HUES48 (cell line): ENCODE results near the gene RGS18.
"Not testable (repeated sequence)": the region's sequence is repeated elsewhere in the genome, so short reads cannot be mapped to it uniquely, and the experiment has no call there.

Source experiments
- H3K27ac ChIP-seq: one replicate; pipeline ENCODE4 v1.7.0; 2013; ENCODE audit warnings: low read depth, low read length, inconsistent platforms
- H3K27me3 ChIP-seq: 2 replicates; pipeline ENCODE4 v1.6.1; 2013; ENCODE audit warnings: mild to moderate bottlenecking, low read length; ENCODE audit not compliant: control insufficient read depth, insufficient read depth
- H3K36me3 ChIP-seq: 2 replicates; pipeline ENCODE4 v1.6.1; 2013; ENCODE audit warnings: low read length; ENCODE audit not compliant: control insufficient read depth, insufficient read depth
- H3K4me1 ChIP-seq: 2 replicates; pipeline ENCODE4 v1.6.1; 2013; ENCODE audit warnings: mild to moderate bottlenecking, low read length; ENCODE audit not compliant: control insufficient read depth, insufficient read depth
- H3K4me3 ChIP-seq: 2 replicates; pipeline ENCODE4 v1.5.1; 2013; ENCODE audit warnings: mild to moderate bottlenecking, low read depth, low read length
- H3K9ac ChIP-seq: 2 replicates; pipeline ENCODE4 v1.6.1; 2013; ENCODE audit warnings: mild to moderate bottlenecking, low read depth, low read length, moderate library complexity
- H3K9me3 ChIP-seq: 2 replicates; pipeline ENCODE4 v1.6.1; 2013; ENCODE audit warnings: low read length; ENCODE audit not compliant: control insufficient read depth, insufficient read depth

RGS18 gene

DNA sequence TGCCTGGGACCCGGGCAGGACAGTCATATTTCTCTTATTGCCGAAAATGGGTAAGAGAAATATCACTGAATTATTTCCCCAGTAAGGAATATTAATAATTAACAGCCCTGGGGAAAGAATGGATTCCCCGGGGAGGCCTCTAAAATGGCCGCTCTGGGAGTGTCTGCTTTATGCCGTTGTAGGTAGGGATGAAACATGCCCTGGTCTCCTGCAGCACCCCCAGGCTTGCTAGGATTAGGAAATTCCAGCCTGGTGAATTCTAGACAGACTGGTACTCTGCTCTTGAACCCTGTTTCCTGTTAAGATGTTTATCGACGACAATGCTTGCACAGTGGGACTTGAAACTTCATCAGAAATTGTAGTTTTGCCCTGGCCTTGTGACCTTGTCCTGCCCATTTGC, 6.7 kb downstream of the RGS18 start:
- not testable (repeated sequence) for H3K4me3 ChIP-seq, H3K36me3 ChIP-seq, H3K9ac ChIP-seq, H3K27me3 ChIP-seq, H3K9me3 ChIP-seq, H3K4me1 ChIP-seq, H3K27ac ChIP-seq

DNA sequence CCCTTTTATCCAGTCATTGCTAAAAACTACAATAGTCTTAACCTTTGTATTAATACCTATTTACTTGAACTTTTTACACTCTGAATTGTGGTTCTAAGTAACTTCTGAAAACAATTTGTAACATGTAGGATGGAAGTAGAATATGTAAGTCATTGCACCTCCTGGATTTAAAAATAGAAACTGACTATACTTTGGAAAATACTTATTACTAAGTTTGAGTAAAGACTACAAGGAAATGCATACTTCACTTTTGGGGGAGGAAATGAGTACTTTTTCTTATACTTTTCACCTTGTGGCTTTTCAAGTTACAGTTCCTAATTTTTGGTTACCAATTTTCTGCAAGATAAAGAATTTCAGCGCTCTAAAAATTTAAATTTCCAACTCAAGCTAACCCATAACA, 8.7 kb downstream of the RGS18 start:
- Histone ChIP-seq H3K9ac (no peak overlapping the region), H3K9me3 (no peaks in the 10 kb centered on the region), H3K27ac (no peak overlapping the region), H3K36me3 (no peaks in the 10 kb centered on the region), H3K4me3 (no peak overlapping the region), H3K4me1 (no peaks in the 10 kb centered on the region; the same call in 1 of the 2 replicates), H3K27me3 (no peaks in the 10 kb centered on the region)

DNA sequence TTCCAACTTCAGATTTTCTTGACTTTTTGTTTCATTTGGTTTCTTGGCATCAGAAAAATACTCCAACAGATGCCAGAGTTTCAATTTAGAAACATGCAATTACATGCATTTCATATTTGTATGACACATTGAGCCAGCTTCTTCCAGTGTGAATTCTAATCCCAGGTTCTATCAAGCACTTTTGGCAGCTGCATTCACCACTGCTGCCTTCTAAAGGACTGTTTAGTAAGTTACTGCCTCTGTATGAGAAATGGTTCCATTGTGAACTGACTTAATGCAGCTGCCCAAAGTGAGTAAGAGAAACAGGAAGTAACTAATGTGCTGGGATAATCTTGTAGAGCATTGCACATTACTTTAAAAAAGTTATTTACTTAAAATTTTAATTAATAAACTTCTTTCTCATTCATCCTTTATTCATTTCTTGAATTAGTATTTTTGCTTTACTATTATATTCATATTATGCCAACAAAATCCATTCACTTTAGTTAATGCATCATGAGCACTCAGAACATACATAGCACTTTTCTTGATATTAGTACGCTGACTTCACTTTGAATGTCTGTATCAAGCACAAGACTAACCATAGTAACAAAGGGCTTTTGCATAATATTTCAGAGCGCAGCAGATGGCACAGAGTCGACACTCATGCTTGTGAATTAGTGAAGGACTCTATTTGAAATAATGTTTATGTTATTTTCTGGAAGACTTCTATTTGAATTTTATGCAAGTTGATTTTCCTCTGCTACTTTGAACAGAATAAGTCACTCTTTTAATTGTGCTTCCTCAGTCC, 9.8 kb downstream of the RGS18 start:
- no peaks in the 10 kb centered on the region for H3K36me3 ChIP-seq
- H3K4me3 ChIP-seq = no peak overlapping the region
- H3K27ac ChIP-seq = no peak overlapping the region
- H3K4me1 ChIP-seq = no peaks in the 10 kb centered on the region; the same call in 1 of the 2 replicates
- no peak overlapping the region for H3K9ac ChIP-seq
- no peaks in the 10 kb centered on the region for H3K9me3 ChIP-seq
- H3K27me3 ChIP-seq = no peaks in the 10 kb centered on the region

DNA sequence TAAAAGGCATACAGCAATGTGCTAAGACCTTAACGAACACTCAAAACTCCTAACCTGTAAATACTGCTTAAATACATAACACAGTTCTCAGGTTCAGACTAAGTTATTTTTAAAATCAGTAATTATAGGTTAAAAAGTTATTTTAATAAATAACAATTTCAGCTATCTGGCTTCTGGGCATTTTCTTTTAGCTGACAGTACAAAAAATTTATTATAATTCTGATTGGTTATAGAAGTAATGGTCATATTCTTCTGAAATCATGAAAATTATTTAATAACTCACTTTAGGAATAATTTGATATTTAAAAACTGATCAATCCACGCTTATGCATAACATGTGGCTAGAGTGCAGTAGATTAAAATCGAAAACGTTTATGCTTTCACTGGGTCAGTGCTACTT, 10.7 kb downstream of the RGS18 start:
- Histone ChIP-seq H3K27ac (no peak overlapping the region), H3K4me3 (no peak overlapping the region), H3K36me3 (no peaks in the 10 kb centered on the region), H3K9me3 (no peaks in the 10 kb centered on the region), H3K4me1 (no peaks in the 10 kb centered on the region; the same call in 1 of the 2 replicates), H3K9ac (no peak overlapping the region), H3K27me3 (no peaks in the 10 kb centered on the region)

DNA sequence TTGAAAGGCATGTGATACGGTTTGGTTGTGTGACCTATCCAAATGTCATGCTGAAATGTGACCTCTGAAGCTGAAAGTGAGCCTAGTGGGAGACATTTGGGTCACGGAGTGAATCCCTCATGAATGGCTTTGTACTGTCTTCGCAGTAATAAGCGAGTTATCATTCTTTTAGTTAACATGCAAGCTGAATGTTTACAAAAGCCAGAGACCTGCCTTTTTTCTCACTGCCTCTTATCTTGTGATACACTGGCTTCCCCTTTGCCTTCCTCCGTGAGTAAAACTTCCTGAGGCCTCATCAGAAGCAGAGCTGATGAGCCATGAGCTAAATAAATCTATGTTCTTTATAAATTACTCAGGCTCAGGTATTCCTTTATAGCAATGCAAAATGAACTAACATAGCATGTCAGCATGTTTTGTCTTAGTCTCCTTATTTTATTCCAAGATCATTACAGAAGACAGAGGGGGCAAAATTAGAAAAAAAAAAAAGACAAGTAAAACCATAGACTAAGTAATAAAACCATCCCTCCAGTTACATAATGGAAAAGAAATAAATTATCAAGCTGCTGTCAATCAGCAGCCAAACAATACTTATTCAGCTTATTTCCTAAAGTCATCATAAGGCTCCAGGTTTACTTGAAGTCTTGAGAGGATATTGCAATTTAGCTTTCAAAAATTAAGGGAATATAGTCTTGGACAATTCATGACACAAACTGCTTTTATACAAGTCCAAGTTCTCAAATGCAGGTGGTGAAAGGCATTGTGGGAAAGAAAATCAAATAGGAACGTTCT, 12.1 kb downstream of the RGS18 start:
- Histone ChIP-seq H3K4me1 (no peaks in the 10 kb centered on the region; the same call in 1 of the 2 replicates), H3K27ac (no peak overlapping the region), H3K36me3 (no peaks in the 10 kb centered on the region), H3K9ac (no peak overlapping the region), H3K4me3 (no peak overlapping the region), H3K9me3 (no peaks in the 10 kb centered on the region), H3K27me3 (no peaks in the 10 kb centered on the region)

DNA sequence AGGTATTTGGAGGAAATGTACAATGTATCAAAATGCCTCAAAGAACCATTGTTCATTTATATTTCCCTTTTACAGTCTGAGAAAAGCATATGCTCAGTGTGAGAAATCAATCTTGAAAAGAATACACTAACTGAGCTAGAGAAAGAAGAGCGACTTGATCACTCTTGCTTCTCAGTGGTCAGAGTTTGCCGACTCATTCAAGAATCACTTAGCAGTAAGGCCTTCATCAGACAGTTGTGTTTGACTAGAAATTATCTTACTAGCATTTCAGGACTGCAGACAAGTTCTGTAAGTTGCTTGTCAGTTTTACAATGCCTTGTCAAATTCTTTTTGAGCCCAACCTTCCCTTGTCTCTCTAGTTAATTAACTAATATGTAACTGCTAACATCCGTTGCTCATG, 12.9 kb downstream of the RGS18 start:
- Histone ChIP-seq H3K4me1 (no peaks in the 10 kb centered on the region; the same call in 1 of the 2 replicates), H3K9me3 (no peaks in the 10 kb centered on the region), H3K27me3 (no peaks in the 10 kb centered on the region), H3K9ac (no peak overlapping the region), H3K4me3 (no peak overlapping the region), H3K36me3 (no peaks in the 10 kb centered on the region), H3K27ac (no peak overlapping the region)

DNA sequence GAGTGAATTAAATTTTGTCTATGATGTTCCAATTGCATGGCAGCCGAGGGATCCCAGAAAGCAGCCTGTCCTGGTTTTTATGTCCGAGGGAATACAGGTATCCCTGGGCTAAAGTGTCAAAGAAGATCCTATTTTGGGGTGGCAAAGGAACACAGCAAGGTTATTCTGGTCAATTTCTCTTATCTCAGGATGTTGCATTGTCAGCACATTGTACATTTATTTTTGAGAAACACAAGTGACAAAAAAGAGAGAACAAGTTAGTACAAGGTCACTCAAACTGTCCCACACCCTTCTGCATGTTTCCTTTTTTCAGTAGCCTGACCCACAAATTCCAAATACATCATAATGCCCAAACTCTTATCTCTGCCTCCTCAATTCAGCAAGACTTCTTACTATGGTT, 17.7 kb downstream of the RGS18 start:
- no peaks in the 10 kb centered on the region for H3K27me3 ChIP-seq
- no peaks in the 10 kb centered on the region; the same call in 1 of the 2 replicates for H3K4me1 ChIP-seq
- H3K4me3 ChIP-seq = no peak overlapping the region
- no peak overlapping the region for H3K27ac ChIP-seq
- no peaks in the 10 kb centered on the region for H3K36me3 ChIP-seq
- H3K9me3 ChIP-seq = no peaks in the 10 kb centered on the region
- no peak overlapping the region for H3K9ac ChIP-seq

DNA sequence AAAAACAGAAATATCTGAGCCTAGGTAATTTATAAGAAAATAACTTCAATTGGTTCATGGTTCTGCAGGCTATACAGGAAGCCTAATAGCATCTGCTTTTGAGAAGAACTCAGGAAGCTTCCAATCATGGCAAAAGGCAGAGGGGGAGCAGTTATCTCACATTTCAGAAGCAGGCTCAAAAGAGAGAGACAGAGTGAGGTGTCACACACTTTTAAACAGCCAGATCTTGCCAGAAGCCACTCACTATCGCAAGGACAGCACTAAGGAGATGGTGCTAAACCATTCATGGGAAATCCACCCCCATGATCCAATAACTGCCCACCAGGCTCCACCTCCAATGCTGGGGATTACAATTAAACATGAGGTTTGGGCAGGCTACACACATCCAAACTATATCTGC, 25.5 kb downstream of the RGS18 start:
- Histone ChIP-seq H3K4me3 (no peak overlapping the region), H3K36me3 (no peaks in the 10 kb centered on the region), H3K9me3 (no peaks in the 10 kb centered on the region), H3K27ac (no peak overlapping the region), H3K9ac (no peak overlapping the region), H3K27me3 (no peaks in the 10 kb centered on the region), H3K4me1 (no peaks in the 10 kb centered on the region)

DNA sequence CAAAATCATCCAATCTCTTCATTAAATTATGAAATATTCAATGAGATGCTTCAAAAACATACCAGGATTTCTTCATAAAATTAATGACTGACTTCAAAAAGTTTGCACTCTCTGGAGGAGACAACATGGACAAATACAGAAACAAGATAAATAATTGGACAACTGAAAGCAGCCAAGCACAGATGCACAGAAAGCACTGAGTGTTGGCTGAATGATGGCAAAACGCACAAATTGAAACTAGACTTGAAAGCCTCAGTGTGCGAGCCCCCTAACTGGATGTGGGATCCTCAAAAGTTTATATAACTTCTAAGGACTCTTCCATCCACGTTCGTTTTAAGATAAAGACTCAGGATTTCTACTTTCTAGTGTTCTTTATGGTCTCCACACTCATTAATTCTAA, 27.9 kb downstream of the RGS18 start:
- Histone ChIP-seq H3K9ac (no peak overlapping the region), H3K36me3 (no peaks in the 10 kb centered on the region), H3K27me3 (no peaks in the 10 kb centered on the region), H3K4me3 (no peak overlapping the region), H3K9me3 (no peaks in the 10 kb centered on the region), H3K27ac (no peak overlapping the region), H3K4me1 (no peaks in the 10 kb centered on the region)

DNA sequence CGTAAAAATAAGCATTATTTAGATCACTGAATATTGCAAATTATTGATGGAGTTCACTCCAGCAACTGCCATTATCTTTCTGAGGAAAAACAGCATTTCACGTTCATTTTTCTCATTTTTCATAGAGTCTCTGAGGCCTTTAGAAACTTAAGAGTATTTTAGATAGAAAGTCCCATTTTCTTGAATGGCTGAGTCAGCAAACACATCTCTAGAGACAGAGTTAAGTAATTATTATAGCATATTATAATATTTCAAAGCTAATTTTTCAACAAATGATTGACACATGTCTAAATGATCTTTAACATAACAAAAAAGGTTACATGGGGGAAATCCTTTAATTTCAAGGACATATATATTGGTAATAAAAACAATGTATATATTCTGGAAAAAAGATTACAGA, 31.8 kb downstream of the RGS18 start:
- Histone ChIP-seq H3K27me3 (no peaks in the 10 kb centered on the region), H3K27ac (no peak overlapping the region), H3K4me1 (peaks cover 3% of the 10 kb centered on the region; the same call in 1 of the 2 replicates), H3K9me3 (no peaks in the 10 kb centered on the region), H3K9ac (no peak overlapping the region), H3K36me3 (no peaks in the 10 kb centered on the region), H3K4me3 (no peak overlapping the region)

DNA sequence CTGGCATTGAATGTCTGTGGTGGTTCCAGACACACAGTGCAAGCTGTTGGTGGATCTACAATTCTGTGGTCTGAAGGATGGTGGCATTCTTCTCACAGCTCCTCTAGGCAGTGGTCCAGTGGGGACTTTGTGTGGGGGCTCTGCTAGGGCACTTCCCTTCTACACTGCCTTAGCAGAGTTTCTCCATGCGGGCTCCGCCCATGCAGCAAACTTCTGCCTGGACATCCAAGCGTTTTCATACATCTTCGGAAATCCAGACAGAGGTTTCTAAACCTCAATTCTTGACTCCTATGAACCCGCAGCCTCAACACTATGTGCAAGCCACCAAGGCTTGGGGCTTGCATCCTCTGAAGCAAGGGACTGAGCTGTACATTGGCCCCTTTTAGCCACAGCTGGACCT, 43.0 kb downstream of the RGS18 start:
- no peaks in the 10 kb centered on the region for H3K4me1 ChIP-seq
- H3K27me3 ChIP-seq = no peaks in the 10 kb centered on the region
- H3K36me3 ChIP-seq = no peaks in the 10 kb centered on the region
- H3K9ac ChIP-seq = no peak overlapping the region
- H3K4me3 ChIP-seq = no peak overlapping the region
- H3K27ac ChIP-seq = no peak overlapping the region
- peaks cover 16% of the 10 kb centered on the region for H3K9me3 ChIP-seq
